Measurements from ENCODE around the gene STUM. TPM values are rescaled to one million over a fixed set of nuclear protein-coding genes. Genes with fewer than 3 reads are reported as not detected.

STUM gene
- total RNA-seq, 5 donors from 2014 or later (not counting 1 experiment from before 2014, with no cell fraction given), result 0.10 TPM; not detected in 4

GRCh38 chr1:226568975-226569741 lies 20.6 kb downstream of the STUM start:
- no peak for DNase-seq
- H3K4me1 ChIP-seq (ENCODE audit: control insufficient read depth in 1 of 2, extremely low read depth in 1 of 2, insufficient read depth in 2 of 2, low read length in 2 of 2), result no peaks in the 10 kb centered on the region
- Mint-ChIP-seq H3K4me3 (no peak overlapping the region), H3K36me3 (no peaks in the 10 kb centered on the region), H3K9me3 (no peaks in the 10 kb centered on the region), H3K27ac (no peak overlapping the region), H3K4me1 (no peaks in the 10 kb centered on the region), H3K27me3 (peaks cover 3 to 13% of the 10 kb centered on the region in 2 donors)
- H3K27me3 ChIP-seq (replicated peaks in 1 of 2; ENCODE audit: control insufficient read depth in 2 of 2, extremely low read depth in 1 of 2, insufficient read depth in 2 of 2, low read length in 1 of 2), result peaks cover 0 to 34% of the 10 kb centered on the region in 2 experiments
- no peaks in the 10 kb centered on the region for H3K9me3 ChIP-seq
- CTCF ChIA-PET, result interaction anchor here (0.6 to 1.1 kb wide), 2 partner anchors 145 to 165 kb away, joined by 3 read pairs; no protein-coding TSS in a partner anchor
- no peaks in the 10 kb centered on the region for H3K36me3 ChIP-seq (ENCODE audit: control insufficient read depth in 2 of 2, extremely low read depth in 1 of 2, insufficient read depth in 1 of 2, low read length in 1 of 2)
- POLR2A ChIA-PET, result no interaction called here
- ATAC-seq (replicated peaks in 1 of 4), result no peak
- H3K4me3 ChIP-seq (ENCODE audit: control insufficient read depth in 1 of 2, extremely low read depth in 1 of 2, low read length in 1 of 2), result no peak overlapping the region
- 85% methylated on average over 3 of the region's 6 CpGs for WGBS (ENCODE audit: insufficient coverage)
- no peak overlapping the region for H3K27ac ChIP-seq (ENCODE audit: low read length)

- POLR2A ChIA-PET, result no interaction called here
- no peaks in the 10 kb centered on the region for H3K9me3 Mint-ChIP-seq
Measured at GRCh38 chr1:226569879-226570547, 21.4 kb downstream of the STUM start.

GRCh38 chr1:226571893-226572292 lies 23.3 kb downstream of the STUM start:
- no peaks in the 10 kb centered on the region for H3K4me1 ChIP-seq (ENCODE audit: control insufficient read depth in 1 of 2, extremely low read depth in 1 of 2, insufficient read depth in 2 of 2, low read length in 2 of 2)
- no peak for DNase-seq
- peaks cover under 1 to 7% of the 10 kb centered on the region in 2 donors for H3K27me3 Mint-ChIP-seq
- H3K27ac ChIP-seq (ENCODE audit: low read length), result no peak overlapping the region
- CTCF ChIA-PET, result no interaction called here
- POLR2A ChIA-PET, result no interaction called here
- 0% methylated on average over 1 of the region's 6 CpGs for WGBS (ENCODE audit: insufficient coverage)
- H3K4me3 Mint-ChIP-seq, result no peak overlapping the region
- no peak overlapping the region for H3K27ac Mint-ChIP-seq
- no peak overlapping the region for H3K4me3 ChIP-seq (ENCODE audit: control insufficient read depth in 1 of 2, extremely low read depth in 1 of 2, low read length in 1 of 2)
- H3K9me3 ChIP-seq, result no peaks in the 10 kb centered on the region
- H3K9me3 Mint-ChIP-seq, result no peaks in the 10 kb centered on the region
- no peaks in the 10 kb centered on the region for H3K36me3 Mint-ChIP-seq
- H3K27me3 ChIP-seq (replicated peaks in 1 of 2; ENCODE audit: control insufficient read depth in 2 of 2, extremely low read depth in 1 of 2, insufficient read depth in 2 of 2, low read length in 1 of 2), result peaks cover 0 to 27% of the 10 kb centered on the region in 2 experiments
- no peaks in the 10 kb centered on the region for H3K4me1 Mint-ChIP-seq
- no peaks in the 10 kb centered on the region for H3K36me3 ChIP-seq (ENCODE audit: control insufficient read depth in 2 of 2, extremely low read depth in 1 of 2, insufficient read depth in 1 of 2, low read length in 1 of 2)
- ATAC-seq (replicated peaks in 1 of 4), result no peak

More at GRCh38 chr1:226569879-226570547, 21.4 kb downstream of the STUM start:
- Histone ChIP-seq H3K4me3 (ENCODE audit: control insufficient read depth in 1 of 2, extremely low read depth in 1 of 2, low read length in 1 of 2) (no peak overlapping the region), H3K9me3 (no peaks in the 10 kb centered on the region), H3K27ac (ENCODE audit: low read length) (no peak overlapping the region), H3K4me1 (ENCODE audit: control insufficient read depth in 1 of 2, extremely low read depth in 1 of 2, insufficient read depth in 2 of 2, low read length in 2 of 2) (no peaks in the 10 kb centered on the region), H3K36me3 (ENCODE audit: control insufficient read depth in 2 of 2, extremely low read depth in 1 of 2, insufficient read depth in 1 of 2, low read length in 1 of 2) (no peaks in the 10 kb centered on the region), H3K27me3 (replicated peaks in 1 of 2; ENCODE audit: control insufficient read depth in 2 of 2, extremely low read depth in 1 of 2, insufficient read depth in 2 of 2, low read length in 1 of 2) (peaks cover 0 to 35% of the 10 kb centered on the region in 2 experiments)
- CTCF ChIA-PET, result interaction anchor here in 1 of 2 donors (1.1 kb wide), 1 partner anchor 146 kb away, joined by 3 read pairs; no protein-coding TSS in a partner anchor
- no peak overlapping the region for H3K27ac Mint-ChIP-seq
- no peaks in the 10 kb centered on the region for H3K36me3 Mint-ChIP-seq
- H3K4me3 Mint-ChIP-seq, result no peak overlapping the region
- peak in 3 of 4 experiments; percentile 40 to 80 (median 54) for ATAC-seq (replicated peaks in 1 of 4)
- peaks cover 3 to 13% of the 10 kb centered on the region in 2 donors for H3K27me3 Mint-ChIP-seq
- WGBS (ENCODE audit: insufficient coverage), result 49% methylated on average over 3 of the region's 4 CpGs
- peak in 23 of 35 experiments; percentile 8 to 48 (median 24) for DNase-seq
- H3K4me1 Mint-ChIP-seq, result no peaks in the 10 kb centered on the region

- H3K9me3 Mint-ChIP-seq, result no peaks in the 10 kb centered on the region
- Histone ChIP-seq H3K4me1 (ENCODE audit: control insufficient read depth in 1 of 2, extremely low read depth in 1 of 2, insufficient read depth in 2 of 2, low read length in 2 of 2) (no peaks in the 10 kb centered on the region), H3K27me3 (replicated peaks in 1 of 2; ENCODE audit: control insufficient read depth in 2 of 2, extremely low read depth in 1 of 2, insufficient read depth in 2 of 2, low read length in 1 of 2) (peaks cover 0 to 24% of the 10 kb centered on the region in 2 experiments), H3K9me3 (no peaks in the 10 kb centered on the region), H3K36me3 (ENCODE audit: control insufficient read depth in 2 of 2, extremely low read depth in 1 of 2, insufficient read depth in 1 of 2, low read length in 1 of 2) (no peaks in the 10 kb centered on the region), H3K27ac (ENCODE audit: low read length) (no peak overlapping the region), H3K4me3 (ENCODE audit: control insufficient read depth in 1 of 2, extremely low read depth in 1 of 2, low read length in 1 of 2) (no peak overlapping the region)
- WGBS (ENCODE audit: insufficient coverage), result 81% methylated on average over 8 of the region's 8 CpGs
- CTCF ChIA-PET, result no interaction called here
- no peak overlapping the region for H3K27ac Mint-ChIP-seq
- POLR2A ChIA-PET, result no interaction called here
- ATAC-seq (replicated peaks in 1 of 4) (no peak), DNase-seq (no peak)
- H3K4me1 Mint-ChIP-seq, result no peaks in the 10 kb centered on the region
- peaks cover 0 to 7% of the 10 kb centered on the region in 2 donors for H3K27me3 Mint-ChIP-seq
- no peaks in the 10 kb centered on the region for H3K36me3 Mint-ChIP-seq
- no peak overlapping the region for H3K4me3 Mint-ChIP-seq
Measured at GRCh38 chr1:226572325-226572726, 23.8 kb downstream of the STUM start.

- Mint-ChIP-seq H3K27ac (no peak overlapping the region), H3K36me3 (no peaks in the 10 kb centered on the region), H3K4me3 (no peak overlapping the region), H3K4me1 (no peaks in the 10 kb centered on the region), H3K27me3 (no peaks in the 10 kb centered on the region), H3K9me3 (no peaks in the 10 kb centered on the region)
- Histone ChIP-seq H3K4me3 (ENCODE audit: control insufficient read depth in 1 of 2, extremely low read depth in 1 of 2, low read length in 1 of 2) (no peak overlapping the region), H3K36me3 (ENCODE audit: control insufficient read depth in 2 of 2, extremely low read depth in 1 of 2, insufficient read depth in 1 of 2, low read length in 1 of 2) (no peaks in the 10 kb centered on the region), H3K27ac (ENCODE audit: low read length) (no peak overlapping the region), H3K27me3 (replicated peaks in 1 of 2; ENCODE audit: control insufficient read depth in 2 of 2, extremely low read depth in 1 of 2, insufficient read depth in 2 of 2, low read length in 1 of 2) (peaks cover 0 to 17% of the 10 kb centered on the region in 2 experiments), H3K9me3 (no peaks in the 10 kb centered on the region), H3K4me1 (ENCODE audit: control insufficient read depth in 1 of 2, extremely low read depth in 1 of 2, insufficient read depth in 2 of 2, low read length in 2 of 2) (no peaks in the 10 kb centered on the region)
- DNase-seq (no peak), ATAC-seq (replicated peaks in 1 of 4) (no peak)
- 100% methylated on average over 1 of the region's 2 CpGs for WGBS (ENCODE audit: insufficient coverage)
- ChIA-PET CTCF (no interaction called here), POLR2A (no interaction called here)
Measured at GRCh38 chr1:226574044-226574443, 25.5 kb downstream of the STUM start.

GRCh38 chr1:226574591-226575435 lies 26.2 kb downstream of the STUM start:
- no peak for DNase-seq
- H3K36me3 ChIP-seq (ENCODE audit: control insufficient read depth in 2 of 2, extremely low read depth in 1 of 2, insufficient read depth in 1 of 2, low read length in 1 of 2), result no peaks in the 10 kb centered on the region
- no peak for ATAC-seq (replicated peaks in 1 of 4)
- CTCF ChIA-PET, result interaction anchor here in 1 of 2 donors (0.6 kb wide), 1 partner anchor 110 kb away, joined by 5 read pairs; no protein-coding TSS in a partner anchor
- POLR2A ChIA-PET, result no interaction called here
- H3K4me3 ChIP-seq (ENCODE audit: control insufficient read depth in 1 of 2, extremely low read depth in 1 of 2, low read length in 1 of 2), result no peak overlapping the region
- no peak overlapping the region for H3K4me3 Mint-ChIP-seq
- WGBS (ENCODE audit: insufficient coverage), result 86% methylated on average over 19 of the region's 21 CpGs
- peaks cover 0 to 19% of the 10 kb centered on the region in 2 experiments for H3K27me3 ChIP-seq (replicated peaks in 1 of 2; ENCODE audit: control insufficient read depth in 2 of 2, extremely low read depth in 1 of 2, insufficient read depth in 2 of 2, low read length in 1 of 2)
- peaks cover 0 to under 1% of the 10 kb centered on the region in 2 donors for H3K27me3 Mint-ChIP-seq
- H3K9me3 Mint-ChIP-seq, result no peaks in the 10 kb centered on the region
- no peaks in the 10 kb centered on the region for H3K36me3 Mint-ChIP-seq
- H3K4me1 ChIP-seq (ENCODE audit: control insufficient read depth in 1 of 2, extremely low read depth in 1 of 2, insufficient read depth in 2 of 2, low read length in 2 of 2), result no peaks in the 10 kb centered on the region
- no peaks in the 10 kb centered on the region for H3K9me3 ChIP-seq
- no peak overlapping the region for H3K27ac Mint-ChIP-seq
- no peak overlapping the region for H3K27ac ChIP-seq (ENCODE audit: low read length)
- H3K4me1 Mint-ChIP-seq, result no peaks in the 10 kb centered on the region
